Body of pancreas (tissue), 4 donors: ENCODE data around the gene PLCXD3. TPM values are rescaled to one million over a fixed set of nuclear protein-coding genes. Genes with fewer than 3 reads are reported as not detected.

ENCODE experiments used
- ATAC-seq: fragments of 150-250 bp; one replicate; pipeline ENCODE4 v1.9.1; 2016
- DNase-seq, 4 donors: peaks; one replicate each; pipeline ENCODE4 v3.0.0-alpha.2; 2019
- H3K27ac ChIP-seq, 4 donors: fragments of 200-600 bp; sonication (generic); 1 replicate in 3 of 4; 2 replicates in 1 of 4; pipeline versions ENCODE4 v1.5.1 to v1.6.1; 2016 to 2019; ENCODE audit warnings: mild to moderate bottlenecking in 1 of 4, mixed read lengths in 1 of 4, moderate library complexity in 1 of 4
- H3K27me3 ChIP-seq, 2 donors: fragments of 200-600 bp; sonication (generic); one replicate each; pipeline ENCODE4 v1.6.0; 2016; ENCODE audit warnings: mild to moderate bottlenecking in 1 of 2
- H3K36me3 ChIP-seq, 2 donors: fragments of 200-600 bp; sonication (generic); replicated peaks in 1 of 2; 2 replicates each; pipeline ENCODE4 v1.5.1; 2016; ENCODE audit warnings: low read depth in 2 of 2; ENCODE audit not compliant: insufficient read depth in 1 of 2
- H3K4me1 ChIP-seq: fragments of 200-600 bp; sonication (generic); one replicate; pipeline ENCODE4 v1.6.0; 2016
- H3K4me3 ChIP-seq, 2 donors: fragments of 200-600 bp; sonication (generic); 1 replicate in 1 of 2; 2 replicates in 1 of 2; pipeline ENCODE4 v1.5.1; 2016 to 2019
- H3K9me3 ChIP-seq, 3 donors: fragments of 200-600 bp; sonication (generic); 1 replicate in 2 of 3; 2 replicates in 1 of 3; pipeline ENCODE4 v1.5.1; 2016
- POLR2A ChIP-seq, 3 donors: fragments of 450-650 bp; IDR thresholded peaks; one replicate each; pipeline ENCODE4 v1.6.1; 2016; ENCODE audit warnings: antibody characterized with exemption in 3 of 3, mild to moderate bottlenecking in 2 of 3
- WGBS, 2 donors: methylation state at CpG; one replicate each; pipeline ENCODE4 v1.1.5; 2017; 5-methylcytosine and 5-hydroxymethylcytosine counted together
- intact Hi-C: fragments of 100-400 bp; cut with DNase I; formaldehyde crosslinking; loops from one replicate; pipeline ENCODE4 v1.15.1; 2023
- total RNA-seq, 2 donors: library from RNA; depleted of rRNA; stranded (reverse); fragments of >200 nt; gene quantifications; one replicate each; pipeline ENCODE4 v1.1.0, GENCODE V29; 2016
- TF ChIP-seq, protein P1 (sequence below), 7 experiments: fragments of 450-650 bp in 4 of 7; fragments of 200-600 bp in 3 of 7; sonication (generic) in 3 of 7; IDR thresholded peaks; one replicate each; pipeline ENCODE4 v1.5.1; 2016 to 2019; ENCODE audit warnings: antibody characterized with exemption in 7 of 7

The PLCXD3 gene
- total RNA-seq, 2 donors from 2014 or later, result 1.6 to 3.9 TPM

DNA sequence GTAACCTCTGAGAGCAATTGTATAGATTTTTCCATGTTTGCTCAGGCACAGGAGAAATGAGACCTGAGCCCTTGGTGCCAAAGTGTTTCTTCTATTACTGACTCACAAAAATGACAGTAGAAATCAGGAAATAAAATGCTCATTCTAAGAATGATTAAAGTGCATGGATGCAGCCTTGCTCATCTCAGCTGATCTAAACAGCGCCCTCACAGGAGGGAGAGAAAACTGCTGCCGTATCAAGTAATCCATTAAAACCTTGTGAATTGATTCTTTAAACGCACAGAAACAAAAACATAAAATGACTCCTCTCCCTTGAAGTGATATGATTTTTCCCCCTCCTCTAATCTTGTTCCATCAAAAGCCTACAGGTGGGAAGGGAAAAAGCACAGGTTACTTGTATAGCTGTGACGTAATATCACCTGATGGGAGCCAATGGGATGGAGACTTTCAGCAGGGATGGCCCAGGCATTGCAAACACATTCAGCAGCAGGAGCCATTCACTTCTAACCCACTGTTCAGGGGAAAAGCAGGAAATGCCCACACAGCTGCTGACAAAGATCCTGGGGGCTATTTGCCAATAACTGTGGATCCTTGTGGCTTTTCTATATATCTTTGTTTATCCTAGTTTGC lies 76.7 kb downstream of the PLCXD3 start:
- peak in 3 of 4 donors; percentile 14 to 32 (median 22) for DNase-seq
- ATAC-seq, result no peak
- no peak for TF ChIP-seq POLR2A (IDR thresholded peaks at IDR 0.05)
- TF ChIP-seq, protein P1, sequence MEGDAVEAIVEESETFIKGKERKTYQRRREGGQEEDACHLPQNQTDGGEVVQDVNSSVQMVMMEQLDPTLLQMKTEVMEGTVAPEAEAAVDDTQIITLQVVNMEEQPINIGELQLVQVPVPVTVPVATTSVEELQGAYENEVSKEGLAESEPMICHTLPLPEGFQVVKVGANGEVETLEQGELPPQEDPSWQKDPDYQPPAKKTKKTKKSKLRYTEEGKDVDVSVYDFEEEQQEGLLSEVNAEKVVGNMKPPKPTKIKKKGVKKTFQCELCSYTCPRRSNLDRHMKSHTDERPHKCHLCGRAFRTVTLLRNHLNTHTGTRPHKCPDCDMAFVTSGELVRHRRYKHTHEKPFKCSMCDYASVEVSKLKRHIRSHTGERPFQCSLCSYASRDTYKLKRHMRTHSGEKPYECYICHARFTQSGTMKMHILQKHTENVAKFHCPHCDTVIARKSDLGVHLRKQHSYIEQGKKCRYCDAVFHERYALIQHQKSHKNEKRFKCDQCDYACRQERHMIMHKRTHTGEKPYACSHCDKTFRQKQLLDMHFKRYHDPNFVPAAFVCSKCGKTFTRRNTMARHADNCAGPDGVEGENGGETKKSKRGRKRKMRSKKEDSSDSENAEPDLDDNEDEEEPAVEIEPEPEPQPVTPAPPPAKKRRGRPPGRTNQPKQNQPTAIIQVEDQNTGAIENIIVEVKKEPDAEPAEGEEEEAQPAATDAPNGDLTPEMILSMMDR (IDR thresholded peaks at IDR 0.05), result peak in 5 of 7 experiments; percentile 16 to 43 (median 38)

DNA sequence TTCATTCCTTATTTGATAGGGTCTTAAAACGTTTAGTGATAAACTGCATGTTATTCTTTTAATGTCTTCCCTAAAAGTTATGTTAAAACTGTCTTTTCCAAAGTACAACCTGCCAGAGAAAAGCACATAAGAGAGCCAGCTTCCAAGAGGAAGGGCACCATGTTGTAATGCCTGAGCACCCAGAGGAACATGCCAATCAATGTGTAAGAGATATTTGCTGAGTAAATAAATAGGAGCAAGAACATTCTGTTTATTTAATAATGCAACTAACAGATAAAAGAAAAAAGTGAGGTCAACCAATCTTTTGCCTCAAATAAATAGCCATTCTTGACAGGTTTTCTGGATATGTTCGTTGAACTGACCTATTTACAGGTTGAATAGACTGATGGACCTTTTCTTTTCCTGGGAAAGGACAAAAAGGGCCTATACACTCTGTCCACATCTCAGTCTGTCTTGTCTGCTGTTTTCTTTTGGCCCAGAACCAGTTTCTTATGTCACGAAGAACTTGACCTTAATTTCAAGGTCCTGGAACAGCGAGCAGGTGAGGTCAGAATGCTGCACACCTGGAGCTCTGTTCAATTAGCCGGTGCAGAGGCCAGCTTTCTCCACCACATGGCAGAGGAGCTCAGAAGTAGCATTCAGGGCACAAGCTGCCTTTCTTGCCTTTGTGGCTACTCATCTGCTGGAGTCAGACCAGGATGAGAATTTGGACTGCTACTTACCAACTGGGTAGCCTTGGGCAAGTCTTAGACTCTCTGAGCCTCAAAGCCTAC lies 77.7 kb downstream of the PLCXD3 start:
- H3K4me3 ChIP-seq, result no peak overlapping the region
- intact Hi-C loops, result no loop called here
- WGBS, 2 donors, result 20% methylated on average over 5 of the region's 5 CpGs
- peak in 2 of 3 donors; percentile 42 to 45 for TF ChIP-seq POLR2A (IDR thresholded peaks at IDR 0.05)
- TF ChIP-seq, protein P1 (IDR thresholded peaks at IDR 0.05), result peak in 4 of 7 experiments; percentile 21 to 37 (median 30)
- H3K27ac ChIP-seq, result peak overlapping the region; percentile 75 to 86 (median 83)
- H3K27me3 ChIP-seq, result no peaks in the 10 kb centered on the region
- ATAC-seq (peak; percentile 96), DNase-seq (peak; percentile 83 to 93 (median 86))
- no peaks in the 10 kb centered on the region for H3K36me3 ChIP-seq
- H3K9me3 ChIP-seq, result no peaks in the 10 kb centered on the region
- H3K4me1 ChIP-seq, result peaks cover 48% of the 10 kb centered on the region

More for the DNA sequence above, 76.7 kb downstream of the PLCXD3 start:
- H3K27ac ChIP-seq, result peak overlapping the region; percentile 75 to 86 (median 83)
- no peaks in the 10 kb centered on the region for H3K27me3 ChIP-seq
- peaks cover 48% of the 10 kb centered on the region for H3K4me1 ChIP-seq
- H3K36me3 ChIP-seq, result no peaks in the 10 kb centered on the region
- no peaks in the 10 kb centered on the region for H3K9me3 ChIP-seq
- intact Hi-C loops, result no loop called here
- no peak overlapping the region for H3K4me3 ChIP-seq
- WGBS, 2 donors, result 62 to 77% methylated on average over 4 of the region's 4 CpGs

DNA sequence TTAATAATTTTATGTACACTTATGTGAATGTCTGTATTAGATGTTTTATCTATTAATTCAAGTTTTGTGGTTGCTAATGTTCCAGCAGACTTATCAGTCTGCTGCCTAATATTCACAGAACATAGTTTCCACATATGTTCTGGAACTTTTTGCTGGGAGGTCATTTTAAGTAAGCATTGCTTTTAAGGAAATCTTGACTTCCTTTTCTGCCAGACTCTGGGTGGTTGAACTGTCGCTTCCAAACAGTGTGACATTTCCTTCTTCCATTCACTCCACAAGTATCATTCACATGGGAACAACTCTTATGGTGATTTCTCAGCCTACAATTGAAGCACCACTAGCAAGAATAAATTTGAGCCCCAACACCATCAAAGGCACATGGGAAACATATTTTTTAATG lies 82.9 kb downstream of the PLCXD3 start:
- DNase-seq (no peak), ATAC-seq (no peak)
- 70 to 89% methylated on average over 1 of the region's 1 CpG for WGBS, 2 donors
- intact Hi-C loops, result no loop called here
- TF ChIP-seq POLR2A (IDR thresholded peaks at IDR 0.05), result no peak
- TF ChIP-seq, protein P1 (IDR thresholded peaks at IDR 0.05), result no peak
- H3K27ac ChIP-seq, result no peak overlapping the region
- no peaks in the 10 kb centered on the region for H3K27me3 ChIP-seq
- no peak overlapping the region for H3K4me3 ChIP-seq
- peaks cover 12% of the 10 kb centered on the region for H3K4me1 ChIP-seq
- no peaks in the 10 kb centered on the region for H3K36me3 ChIP-seq
- no peaks in the 10 kb centered on the region for H3K9me3 ChIP-seq

DNA sequence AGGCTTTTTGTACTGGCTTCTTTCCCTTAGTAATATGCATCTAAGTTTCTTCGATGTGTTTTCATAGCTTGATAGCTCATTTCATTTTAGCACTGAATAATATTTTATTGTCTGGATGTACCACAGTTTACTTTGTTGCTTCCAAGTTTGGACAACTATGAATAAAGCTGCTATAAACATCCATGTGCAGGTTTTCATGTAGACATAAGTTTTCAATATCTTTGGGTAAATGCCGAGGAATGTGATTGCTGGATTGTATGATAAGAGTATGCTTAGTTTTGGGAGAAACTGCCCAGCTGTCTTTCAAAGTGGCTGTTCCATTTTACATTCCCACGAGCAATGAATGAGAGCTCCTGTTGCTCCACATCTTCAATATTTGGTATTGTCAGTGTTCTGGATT lies 84.7 kb downstream of the PLCXD3 start:
- no peak overlapping the region for H3K27ac ChIP-seq
- H3K36me3 ChIP-seq, result no peaks in the 10 kb centered on the region
- no peaks in the 10 kb centered on the region for H3K27me3 ChIP-seq
- ATAC-seq (no peak), DNase-seq (no peak)
- no peaks in the 10 kb centered on the region for H3K9me3 ChIP-seq
- 51 to 62% methylated on average over 3 of the region's 3 CpGs for WGBS, 2 donors
- TF ChIP-seq, protein P1 (IDR thresholded peaks at IDR 0.05), result no peak
- TF ChIP-seq POLR2A (IDR thresholded peaks at IDR 0.05), result no peak
- intact Hi-C loops, result no loop called here
- no peaks in the 10 kb centered on the region for H3K4me1 ChIP-seq
- H3K4me3 ChIP-seq, result no peak overlapping the region
